Measurements from ENCODE around the gene KIAA1217.
"Not testable (repeated sequence)": the region's sequence is repeated elsewhere in the genome, so short reads cannot be mapped to it uniquely, and the experiment has no call there.

KIAA1217 gene

GRCh38 chr10:24340883-24341282 is 131.9 kb downstream of the KIAA1217 start:
- peak; percentile 63 for DNase-seq

GRCh38 chr10:24341371-24341770 is 132.4 kb downstream of the KIAA1217 start:
- no peak for DNase-seq

- DNase-seq = no peak
Observed at GRCh38 chr10:24341897-24342296, 133.0 kb downstream of the KIAA1217 start.

GRCh38 chr10:24343686-24344085 is 134.7 kb downstream of the KIAA1217 start:
- DNase-seq = peak; percentile 28

DNA sequence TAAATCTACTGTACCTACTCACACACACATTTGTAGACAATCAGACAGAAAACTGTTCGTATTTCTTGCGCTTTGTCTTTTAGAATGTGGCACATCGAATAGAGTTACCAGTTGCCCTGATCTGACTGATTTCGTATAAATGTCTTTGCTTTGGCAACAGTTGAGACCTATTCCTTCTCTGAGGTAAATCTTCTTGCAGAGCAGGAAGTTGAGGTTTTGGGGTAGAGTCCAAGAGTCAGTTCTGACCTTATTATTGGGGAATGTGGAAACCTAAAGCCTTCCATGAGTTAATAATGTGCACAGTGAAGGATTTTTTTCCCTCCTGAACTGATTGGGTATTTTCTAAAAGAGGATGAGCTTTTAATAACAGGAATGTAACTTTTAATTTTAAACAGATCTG is 135.3 kb downstream of the KIAA1217 start:
- peak; percentile 100 for DNase-seq

GRCh38 chr10:24344695-24345463 is 135.9 kb downstream of the KIAA1217 start:
- no peak for DNase-seq

DNA sequence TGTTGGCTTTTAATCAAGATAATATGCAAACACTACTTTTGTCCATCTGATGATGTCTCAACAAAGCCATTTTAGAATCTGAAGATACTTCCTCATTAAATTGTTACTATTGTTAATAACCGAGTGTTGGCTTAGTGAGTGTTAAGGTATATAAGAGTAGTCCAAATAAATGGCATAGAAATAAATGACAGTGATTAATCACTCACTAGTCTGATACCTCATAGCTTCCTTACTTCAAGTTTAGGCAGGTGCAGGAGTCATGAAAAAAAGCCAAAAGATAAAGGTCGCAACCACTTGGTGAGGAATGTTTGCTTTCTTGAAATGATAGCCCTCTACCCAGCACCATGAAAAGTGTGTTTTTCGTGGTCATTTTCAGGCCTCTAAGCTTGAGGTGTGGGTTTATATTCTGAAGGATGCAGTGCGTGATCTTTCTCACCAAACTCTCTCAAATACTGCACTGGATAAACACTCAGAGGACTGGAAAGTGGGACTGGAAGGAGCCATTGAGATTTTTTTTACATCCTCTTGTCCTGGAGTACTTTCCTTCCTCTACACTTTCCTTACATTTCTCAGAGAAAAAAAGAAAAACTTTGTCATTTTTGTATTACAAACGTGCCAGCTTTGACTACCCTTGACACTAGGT is 138.1 kb downstream of the KIAA1217 start:
- no peak for DNase-seq

- DNase-seq = peak; percentile 60
Observed at GRCh38 chr10:24349379-24350001, 140.6 kb downstream of the KIAA1217 start.

DNA sequence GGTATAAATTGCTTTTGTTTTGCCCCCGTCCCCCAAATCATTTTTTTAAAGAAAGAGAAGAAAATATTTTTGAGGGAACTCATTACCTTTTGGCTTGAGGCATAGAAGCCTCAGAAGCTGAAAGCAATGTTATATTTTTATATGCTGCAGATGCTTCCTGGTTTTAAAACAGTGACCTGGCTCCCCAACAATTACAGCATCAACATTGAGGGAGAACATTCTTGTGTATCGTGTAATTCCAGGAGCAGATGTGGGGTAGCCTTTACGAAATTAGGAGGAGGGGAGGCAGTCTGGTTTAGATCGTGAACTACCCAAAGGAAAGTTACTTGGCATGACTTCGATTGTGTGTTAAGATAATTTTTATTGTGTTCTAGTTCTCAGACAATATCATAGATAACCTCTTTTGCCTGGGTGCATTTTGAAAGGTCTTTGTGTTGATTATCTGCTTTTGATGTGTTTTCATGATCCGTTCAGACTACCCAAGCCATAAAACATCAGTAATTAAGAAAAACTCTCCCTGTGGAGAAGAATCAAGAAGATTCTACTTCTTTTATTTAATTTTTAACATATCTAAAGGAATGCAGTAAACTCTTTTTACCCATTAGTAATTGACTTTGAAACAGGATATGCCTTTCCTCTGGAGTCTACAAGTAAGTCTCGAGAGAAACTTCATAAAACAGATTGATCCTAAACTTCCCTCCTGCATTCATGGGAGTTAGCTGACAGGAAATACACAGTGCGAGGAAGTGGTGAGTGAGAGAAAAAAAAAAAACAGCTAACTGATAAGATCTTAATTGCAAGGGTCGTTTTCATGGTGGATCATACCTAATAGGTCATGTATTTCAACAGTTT is 141.4 kb downstream of the KIAA1217 start:
- DNase-seq = peak; percentile 90

- DNase-seq = not testable (repeated sequence)
Observed at GRCh38 chr10:24350922-24351225, 141.9 kb downstream of the KIAA1217 start.

GRCh38 chr10:24351961-24352360 is 143.0 kb downstream of the KIAA1217 start:
- DNase-seq = peak; percentile 64

GRCh38 chr10:24352399-24352798 is 143.5 kb downstream of the KIAA1217 start:
- no peak for DNase-seq

GRCh38 chr10:24353319-24353718 is 144.4 kb downstream of the KIAA1217 start:
- no peak for DNase-seq

DNA sequence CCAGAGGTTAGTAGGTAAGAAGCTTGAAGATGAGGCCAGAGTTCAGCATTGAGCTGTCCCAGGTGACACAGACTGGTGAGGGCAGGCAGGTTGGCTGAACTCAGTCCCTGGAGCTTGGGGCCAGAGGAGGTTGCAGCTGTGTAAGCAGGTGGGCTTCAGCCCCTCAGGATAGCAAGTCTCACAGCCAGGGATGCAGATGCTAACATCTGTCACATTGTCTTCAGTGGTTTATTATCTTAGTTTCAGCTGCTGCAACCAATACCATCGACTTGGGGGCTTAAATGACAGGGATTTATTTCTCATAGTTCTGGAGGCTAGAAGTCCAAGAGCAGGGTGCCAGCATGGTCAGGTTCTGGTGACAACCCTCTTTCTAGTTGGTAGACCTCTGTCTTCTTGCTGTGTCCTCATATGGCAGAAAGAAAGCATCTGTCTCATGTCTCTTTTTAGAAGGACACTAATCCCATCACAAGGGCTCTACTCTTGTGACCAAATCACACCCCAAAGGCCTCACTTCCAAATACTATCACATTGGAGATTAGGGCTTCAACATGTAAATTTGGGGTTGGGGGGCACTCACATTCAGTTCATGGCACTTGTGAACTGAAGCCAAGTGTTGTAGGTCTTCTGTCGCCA is 146.2 kb downstream of the KIAA1217 start:
- DNase-seq = no peak

DNA sequence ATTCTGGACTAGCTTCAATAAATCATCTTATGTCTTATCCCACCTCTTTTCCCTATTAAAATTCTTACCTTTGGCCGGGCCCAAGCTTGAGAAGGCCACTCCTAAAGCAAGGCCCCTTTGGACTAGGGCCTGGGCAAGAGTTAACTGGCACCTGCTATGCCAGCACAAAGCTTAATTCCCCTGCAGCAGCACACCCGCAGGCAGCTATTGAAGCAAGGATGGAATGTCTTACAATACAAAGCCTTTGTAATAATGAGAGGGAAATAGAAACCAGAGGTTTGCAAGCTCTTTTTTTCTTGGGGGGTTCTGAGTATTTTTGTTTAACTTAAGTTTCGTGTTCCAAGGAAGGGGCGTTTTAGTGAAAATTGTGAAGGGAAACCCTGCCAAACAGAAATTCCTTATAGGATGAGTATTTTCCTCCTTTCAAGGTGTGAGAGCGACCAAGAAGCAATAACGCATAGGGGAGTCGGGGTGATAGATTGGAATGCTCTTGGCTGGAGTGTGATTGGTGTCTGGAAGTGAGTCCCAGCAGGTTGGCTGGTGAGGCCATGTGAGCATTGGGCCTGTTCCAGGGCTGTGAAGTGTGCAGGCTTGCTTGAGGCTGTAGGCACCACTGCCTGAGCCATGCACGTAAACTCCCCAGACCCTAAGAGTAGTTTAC is 148.5 kb downstream of the KIAA1217 start:
- DNase-seq = no peak

DNA sequence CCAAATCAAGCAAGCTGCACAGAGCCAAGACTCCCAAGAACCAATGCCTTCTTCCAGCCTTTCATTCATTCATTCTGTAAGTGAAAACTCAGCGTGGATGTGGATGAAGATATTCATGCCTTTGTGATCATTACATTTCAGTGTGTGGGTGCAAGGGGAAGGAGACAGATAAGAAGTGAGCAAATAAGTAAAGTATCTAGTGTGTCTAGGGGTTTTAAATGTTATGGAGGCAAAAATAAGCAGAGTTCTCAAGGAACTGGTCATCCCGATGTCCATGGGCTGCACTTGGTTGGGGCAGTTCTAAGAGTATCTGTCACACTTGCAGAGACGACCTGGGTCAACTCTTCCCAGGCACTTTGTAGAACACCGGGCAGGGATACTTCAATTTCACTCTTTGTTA is 149.1 kb downstream of the KIAA1217 start:
- DNase-seq = no peak

DNA sequence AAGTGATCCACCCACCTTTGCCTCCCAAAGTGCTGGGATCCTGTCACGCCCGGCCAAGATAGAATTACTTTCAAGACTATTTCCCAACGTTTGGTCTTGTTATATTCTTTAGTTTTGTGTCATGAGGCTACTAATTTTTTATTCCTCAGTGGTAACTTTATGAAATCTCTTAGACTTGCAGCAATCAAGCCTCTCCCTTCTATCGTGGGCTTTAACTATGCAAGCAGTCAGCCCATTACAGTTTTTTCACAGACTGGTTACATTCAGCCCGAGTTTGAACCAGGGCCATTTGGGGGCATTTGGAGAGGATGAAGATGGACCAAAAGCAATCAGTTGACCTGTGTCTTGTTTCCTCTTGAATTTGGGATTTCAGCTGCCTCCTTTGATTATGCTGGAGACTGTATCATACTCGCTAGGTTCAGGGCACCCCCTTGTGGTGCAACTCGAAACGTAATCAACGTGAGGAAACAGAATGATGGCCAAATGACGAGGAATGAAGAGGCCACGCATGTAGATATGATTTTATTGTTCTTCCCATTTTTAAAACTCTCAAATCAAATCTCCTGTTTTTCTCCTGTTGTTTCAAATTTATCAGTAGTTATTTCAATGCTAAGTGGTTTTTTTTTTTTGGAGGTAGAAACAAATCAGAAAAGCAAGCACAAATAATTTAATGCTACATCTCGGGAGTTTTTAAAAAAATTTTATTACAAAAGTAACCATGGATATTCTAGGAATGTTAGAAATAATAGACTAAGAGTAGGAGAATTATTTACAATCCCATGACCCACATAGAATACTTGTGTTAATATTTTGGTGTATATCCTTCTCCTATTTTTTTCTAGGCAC is 151.6 kb downstream of the KIAA1217 start:
- DNase-seq = peak; percentile 74

- peak; percentile 57 for DNase-seq
Observed at GRCh38 chr10:24363070-24363469, 154.1 kb downstream of the KIAA1217 start.

- DNase-seq = no peak
Observed at GRCh38 chr10:24367688-24368087, 158.8 kb downstream of the KIAA1217 start.

DNA sequence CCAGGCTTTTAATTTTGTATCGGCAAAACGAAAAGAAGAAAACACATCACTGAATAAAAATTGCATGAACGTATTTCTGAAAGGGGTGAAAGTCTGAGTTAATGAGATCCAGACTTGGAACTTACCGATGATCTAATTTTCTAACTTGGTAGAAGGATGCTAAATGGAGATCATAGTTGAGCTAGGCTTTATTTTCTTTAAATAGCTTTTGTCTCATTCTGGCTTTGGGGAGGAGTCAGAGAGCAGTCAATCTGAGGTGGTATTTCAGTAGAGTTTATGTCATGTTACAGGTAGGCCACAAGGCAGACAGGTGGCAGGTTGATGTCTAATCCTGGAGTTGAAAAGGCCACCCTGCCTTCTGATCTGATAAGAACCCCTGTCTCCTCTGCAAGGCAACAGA is 161.9 kb downstream of the KIAA1217 start:
- DNase-seq = peak; percentile 41

DNA sequence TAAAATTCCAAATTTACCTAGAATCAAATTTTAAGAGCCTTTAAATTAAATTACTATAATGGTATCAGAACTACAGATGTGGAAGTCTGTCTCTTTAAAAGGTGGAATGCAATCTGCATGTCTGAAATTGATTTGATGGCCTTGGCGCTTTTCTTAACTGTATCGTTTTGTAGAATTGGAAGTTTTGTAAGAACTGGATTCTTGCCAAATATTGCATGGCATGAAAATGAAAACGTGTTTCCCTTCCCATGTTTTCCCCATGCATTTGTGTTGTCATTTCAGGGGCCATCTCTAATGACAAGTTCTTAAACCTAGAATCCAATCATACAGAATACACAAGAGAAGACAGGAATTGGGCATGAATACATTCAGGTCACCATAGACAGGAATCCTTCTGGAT is 162.5 kb downstream of the KIAA1217 start:
- DNase-seq = no peak
